NCI-H226 (cell line): ENCODE results near the gene TMEM37.
"Not testable (repeated sequence)": the region's sequence is repeated elsewhere in the genome, so short reads cannot be mapped to it uniquely, and the experiment has no call there.

ENCODE experiments used
- DNase-seq: peaks from one replicate; pipeline ENCODE4 v3.0.0-alpha.2; 2015

TMEM37 gene, protein sequence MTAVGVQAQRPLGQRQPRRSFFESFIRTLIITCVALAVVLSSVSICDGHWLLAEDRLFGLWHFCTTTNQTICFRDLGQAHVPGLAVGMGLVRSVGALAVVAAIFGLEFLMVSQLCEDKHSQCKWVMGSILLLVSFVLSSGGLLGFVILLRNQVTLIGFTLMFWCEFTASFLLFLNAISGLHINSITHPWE

DNA sequence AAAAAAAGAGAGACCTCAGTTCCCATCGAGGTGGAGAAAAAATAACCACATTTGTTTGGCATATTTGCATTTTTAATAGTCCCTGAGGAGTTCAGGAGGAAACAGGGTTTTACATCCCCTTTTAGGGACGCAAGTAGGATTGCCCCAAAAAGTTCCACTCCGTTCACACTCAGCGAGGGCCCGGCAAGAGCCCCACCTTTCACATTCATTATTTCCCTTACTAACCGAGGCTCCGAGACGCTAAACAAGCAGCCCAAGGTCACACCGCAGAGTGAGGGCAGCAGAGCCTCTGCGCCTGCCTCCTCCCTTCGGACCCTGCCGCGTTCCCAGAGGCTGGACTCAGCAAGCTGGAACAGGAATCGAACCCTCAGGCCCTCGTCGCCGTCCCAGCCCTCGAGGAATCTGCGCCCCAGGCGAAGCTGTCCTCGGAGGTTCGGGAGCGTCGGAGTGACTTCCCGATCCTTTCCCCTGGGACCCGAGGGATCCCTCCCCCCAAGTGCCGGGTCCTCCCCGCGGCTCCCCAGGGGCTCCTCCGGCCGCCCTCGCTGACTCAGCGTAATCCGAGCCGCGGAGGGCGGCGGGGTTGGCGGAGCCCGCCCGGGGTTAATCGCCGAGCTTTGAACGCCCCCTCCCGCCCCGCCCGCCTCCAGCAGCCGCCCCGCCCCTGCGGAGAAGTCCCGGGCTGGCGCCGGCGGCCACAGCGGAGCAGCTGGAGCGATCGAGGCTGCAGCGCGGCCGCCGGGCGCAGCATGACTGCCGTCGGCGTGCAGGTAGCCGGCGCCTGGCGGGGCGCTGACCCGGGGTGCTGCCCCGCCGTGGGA is at the start of gene TMEM37:
TSS of gene TMEM37 (plus strand) at position 700 of the 821 bp plus-strand sequence. CDS start at position 750, 50 bp downstream.
- DNase-seq, result peak; percentile 88

DNA sequence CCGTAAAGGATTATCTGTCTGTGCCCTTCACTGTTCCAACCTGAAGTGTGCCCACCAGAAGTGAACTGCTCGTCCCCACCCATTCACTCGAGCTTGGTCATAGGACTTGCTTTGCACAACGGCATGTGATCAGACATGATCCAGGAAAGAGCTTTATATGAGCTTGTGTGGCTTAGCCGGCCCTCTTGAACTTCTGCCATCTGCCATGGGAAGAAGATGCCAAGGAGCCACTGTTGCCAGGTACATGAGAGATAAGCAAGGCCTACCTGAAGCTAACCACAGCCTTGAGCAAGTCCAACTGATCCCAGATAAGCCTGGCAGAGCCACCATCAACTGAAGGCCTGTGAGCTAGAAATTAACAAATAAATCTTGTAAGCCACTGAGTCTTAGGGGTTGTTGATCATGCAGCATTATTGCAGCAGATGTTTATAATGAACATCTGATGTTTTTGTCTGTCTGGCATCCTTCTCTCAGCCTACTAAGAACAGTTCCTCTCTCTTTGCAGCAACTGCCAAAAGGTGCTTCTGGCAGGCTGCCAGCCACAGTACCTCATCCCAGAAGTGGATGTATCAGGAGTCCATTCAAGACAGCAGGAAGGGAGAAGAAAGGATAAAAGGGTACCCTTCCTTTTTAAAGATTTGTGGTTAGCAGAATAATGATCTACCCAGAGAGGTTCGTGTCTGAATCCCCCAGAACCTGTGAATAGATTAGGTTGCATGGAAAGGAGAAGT is 48.1 kb upstream of the TMEM37 start:
- peak; percentile 12 for DNase-seq

DNA sequence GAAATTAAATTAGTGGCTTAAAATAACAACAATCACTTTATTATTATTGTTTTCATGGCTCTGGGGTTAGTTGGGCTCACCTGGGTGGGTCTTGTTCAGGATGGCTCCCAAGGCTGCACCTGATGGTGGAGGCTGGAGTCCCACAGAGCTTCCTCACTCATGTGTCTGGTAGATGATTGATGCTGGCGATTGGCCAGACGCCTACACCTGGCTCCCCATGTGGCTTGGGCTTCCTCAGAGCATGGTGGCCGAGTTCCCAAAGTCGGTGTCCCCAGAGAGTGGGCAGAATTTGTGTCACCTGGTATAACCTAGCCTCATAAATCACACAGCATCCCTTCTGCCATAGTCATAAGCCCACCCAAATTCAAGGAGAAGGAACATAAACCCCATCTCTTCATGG is 46.7 kb upstream of the TMEM37 start:
- no peak for DNase-seq

DNA sequence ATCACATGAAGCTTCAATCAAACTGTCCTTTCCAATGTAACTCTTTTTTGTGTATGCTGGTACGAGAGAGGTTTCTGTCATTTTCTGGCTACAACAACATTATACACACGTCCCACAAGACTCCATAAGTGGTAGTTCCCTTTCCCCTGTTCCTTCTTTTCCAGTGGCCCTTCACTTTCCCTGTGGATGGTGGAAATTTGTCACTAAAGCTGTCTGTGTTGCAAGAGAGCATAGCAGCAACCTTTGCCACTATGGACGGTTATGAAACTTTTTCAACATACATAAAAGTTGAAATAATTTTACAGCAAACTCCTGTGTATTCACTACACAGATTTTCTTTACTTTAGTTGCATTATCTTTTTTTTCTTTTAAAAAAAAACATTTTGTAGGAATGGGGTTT is 46.2 kb upstream of the TMEM37 start:
- no peak for DNase-seq

DNA sequence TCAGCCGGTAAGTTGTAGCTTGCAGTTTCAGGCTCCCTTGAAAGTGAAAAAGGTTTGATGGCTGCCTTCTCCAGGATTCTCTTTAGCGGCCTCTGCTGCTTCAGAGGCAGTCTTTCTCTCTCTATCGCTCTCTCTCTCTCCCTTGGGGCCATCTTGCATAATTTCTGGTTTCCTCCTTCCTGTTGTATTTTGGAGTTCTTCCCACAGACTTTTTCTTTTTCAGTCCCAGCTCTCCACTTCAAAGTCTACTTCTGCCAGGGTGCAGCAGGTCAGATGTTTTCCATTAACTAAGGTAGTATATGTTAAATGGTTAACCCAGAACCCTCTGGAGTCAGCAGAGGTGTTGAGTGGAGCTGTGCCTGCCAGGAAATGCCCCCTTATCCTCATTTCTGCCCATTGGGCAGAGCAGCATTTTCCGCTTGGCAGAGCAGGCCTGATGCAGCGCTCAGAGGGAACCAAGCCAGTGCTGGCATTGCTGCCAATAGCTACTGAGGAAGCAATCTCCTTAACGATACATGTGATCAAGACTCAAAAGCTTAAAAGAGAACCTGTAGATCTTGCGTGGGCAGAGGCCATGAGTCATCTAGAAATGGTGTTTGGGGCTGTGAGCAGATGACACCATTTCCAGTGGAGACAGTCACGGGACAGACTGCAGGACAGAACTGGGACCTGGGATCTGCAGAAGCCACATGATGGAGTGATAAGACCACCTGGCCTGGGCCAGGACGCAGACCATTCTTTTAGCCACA is 44.1 kb upstream of the TMEM37 start:
- peak; percentile 78 for DNase-seq

DNA sequence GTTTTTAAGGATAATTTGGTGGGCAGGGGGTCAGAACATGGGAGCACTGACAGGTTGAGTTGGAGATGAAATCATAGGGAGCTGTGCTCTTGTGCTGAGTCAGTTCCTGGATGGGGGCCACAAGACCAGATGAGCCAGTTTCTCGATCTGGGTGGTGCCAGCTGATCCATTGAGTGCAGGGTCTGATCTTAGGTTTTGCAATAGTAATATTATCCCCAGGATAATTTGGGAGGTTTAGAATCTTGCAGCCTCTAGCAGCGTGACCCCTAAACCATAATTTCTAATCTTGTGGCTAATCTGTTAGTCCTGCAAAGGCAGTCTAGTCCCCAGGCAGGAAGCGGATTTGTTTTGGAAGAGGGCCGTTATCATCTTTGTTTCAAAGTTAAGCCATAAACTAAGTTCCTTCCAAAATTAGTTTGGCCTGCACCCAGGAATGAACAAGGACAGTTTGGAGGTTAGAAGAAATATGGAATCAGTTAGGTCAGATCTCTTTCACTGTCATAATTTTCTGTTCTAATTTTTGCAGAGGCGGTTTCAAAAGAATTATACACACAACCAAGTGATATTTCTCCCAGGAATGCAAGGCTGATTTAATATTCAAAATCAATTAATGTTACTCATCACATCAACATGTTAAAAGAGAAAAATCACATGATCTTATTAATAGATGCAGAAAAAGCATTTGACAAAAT is 41.9 kb upstream of the TMEM37 start:
- DNase-seq, result peak; percentile 57

DNA sequence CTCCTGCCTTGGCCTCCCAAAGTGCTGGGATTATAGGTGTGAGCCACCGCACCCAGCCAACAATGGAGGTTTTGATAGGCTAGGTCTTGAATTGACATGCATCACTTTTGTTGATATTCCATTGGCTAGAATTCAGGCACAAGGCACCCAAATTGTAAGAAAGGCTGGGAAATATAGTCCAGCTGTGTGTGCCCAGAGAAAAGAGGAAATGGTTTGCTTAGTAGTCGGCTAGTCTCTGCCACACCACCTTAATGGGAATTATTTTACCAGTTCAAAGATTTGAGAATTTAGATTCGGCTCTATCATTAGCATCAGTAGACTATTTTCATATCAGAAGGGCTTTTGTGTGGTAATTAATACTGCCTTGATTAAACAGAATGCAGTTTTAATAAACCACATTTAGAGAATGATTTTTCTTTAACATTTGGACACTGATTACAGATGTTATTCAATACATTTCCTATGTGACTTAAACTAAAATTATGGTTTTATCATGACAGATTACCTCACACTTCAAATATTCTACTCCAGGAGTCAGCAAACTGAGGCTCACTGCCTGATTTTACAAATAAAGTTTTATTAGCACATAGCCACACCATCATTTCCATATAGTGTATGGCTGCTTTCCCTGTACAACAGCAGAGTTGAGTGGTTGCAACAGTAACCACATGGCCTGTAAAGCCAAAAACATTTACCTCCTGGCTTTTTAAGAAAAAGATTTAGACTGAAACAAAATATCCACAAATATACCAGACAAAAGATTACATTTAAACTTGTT is 37.5 kb upstream of the TMEM37 start:
- DNase-seq, result no peak

DNA sequence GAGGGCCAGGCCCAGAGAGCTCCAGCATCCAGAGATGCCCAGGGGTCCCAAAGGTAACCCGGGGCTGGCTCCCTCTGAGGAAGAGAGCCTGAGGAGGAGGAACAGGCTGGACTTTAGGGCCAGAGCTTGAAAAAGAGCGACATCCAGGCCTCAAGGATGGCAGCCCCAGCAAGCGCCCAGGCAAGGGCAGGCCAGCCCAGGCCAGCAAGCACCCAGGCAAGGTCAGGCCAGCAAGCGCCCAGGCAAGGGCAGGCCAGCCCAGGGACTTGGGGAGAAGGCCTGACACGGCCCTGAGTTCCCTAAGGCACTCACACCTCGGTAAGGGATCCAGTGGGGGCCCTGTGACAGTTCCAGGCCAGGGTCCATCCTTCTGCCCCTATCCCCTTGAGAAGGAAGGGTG is 34.5 kb upstream of the TMEM37 start:
- no peak for DNase-seq

DNA sequence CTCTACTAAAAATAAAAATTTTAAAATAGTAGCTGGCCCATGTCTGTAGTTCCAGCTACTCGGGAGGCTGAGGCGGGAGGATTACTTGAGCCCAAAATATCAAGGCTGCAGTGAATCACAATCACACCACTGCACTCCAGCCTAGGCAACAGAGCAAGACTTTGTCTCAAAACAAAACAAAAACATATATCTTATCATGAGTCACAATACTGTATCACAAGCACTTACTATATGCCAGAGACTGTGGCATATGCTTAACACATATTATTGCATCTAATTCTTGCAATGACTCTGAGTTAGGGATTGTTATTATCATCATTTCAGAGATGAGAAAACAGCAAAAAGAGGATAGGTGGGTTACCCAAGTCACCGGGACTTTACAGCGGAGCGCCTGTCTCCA is 29.5 kb upstream of the TMEM37 start:
- DNase-seq, result no peak

DNA sequence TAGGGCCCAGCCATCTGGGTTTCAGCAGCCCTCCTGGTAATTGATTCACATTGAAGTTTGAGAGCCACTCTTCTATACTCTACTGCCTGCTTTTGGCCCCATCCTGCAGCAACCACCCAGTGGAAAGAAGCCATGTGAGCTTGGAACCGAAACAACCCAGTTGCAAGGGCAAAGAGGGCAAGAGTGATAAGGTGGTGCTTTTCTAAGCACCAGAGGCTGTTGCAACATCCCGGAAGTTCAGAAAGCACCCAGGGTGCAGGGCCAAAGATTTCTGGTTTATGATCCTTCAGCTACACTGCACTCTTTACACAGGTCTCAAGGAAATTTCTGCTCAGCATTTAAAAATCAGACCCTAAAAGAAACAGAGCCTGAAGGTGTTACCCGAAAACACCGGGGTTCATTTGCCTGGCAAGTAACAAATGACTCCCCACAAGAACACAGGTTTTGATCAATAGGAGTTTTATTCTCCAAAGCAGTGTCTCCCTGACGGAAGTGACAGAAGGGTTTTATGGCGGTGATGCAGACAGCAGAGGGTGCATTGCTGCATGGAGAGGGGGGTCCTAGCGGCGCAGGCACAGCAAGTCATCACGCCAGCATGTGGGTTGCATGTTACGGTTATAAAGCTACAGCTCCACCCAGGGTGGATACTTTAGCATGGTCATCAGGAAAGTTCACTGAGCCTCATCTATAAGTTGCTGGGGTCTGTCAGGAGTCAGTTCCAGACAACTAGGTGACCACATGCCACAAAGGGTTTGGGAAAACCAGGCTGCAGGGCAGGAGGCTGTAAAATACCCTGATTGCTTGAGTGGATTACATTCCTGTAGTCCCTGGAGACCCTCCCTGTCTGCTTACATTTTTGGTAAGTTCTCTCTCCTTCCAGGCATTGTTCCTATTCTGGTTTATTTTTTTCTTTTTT is 28.8 kb upstream of the TMEM37 start:
- DNase-seq, result peak; percentile 48

DNA sequence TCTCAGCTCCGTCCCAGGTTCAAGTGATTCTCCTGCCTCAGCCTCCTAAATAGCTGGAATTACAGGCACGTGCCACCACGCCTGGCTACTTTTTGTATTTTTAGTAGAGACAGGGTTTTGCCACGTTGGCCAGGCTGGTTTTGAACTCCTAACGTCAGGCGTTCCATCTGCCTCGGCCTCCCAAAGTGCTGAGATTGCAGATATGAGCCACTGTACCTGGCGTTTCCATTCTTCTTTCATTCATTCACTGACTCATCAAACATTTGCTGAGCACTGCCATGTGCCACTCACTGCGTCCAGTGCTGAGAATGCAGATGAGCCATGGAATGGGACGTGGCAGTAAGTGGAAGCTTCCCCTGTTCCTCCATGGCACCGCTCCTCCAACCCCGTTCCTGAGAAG is 28.0 kb upstream of the TMEM37 start:
- DNase-seq, result not testable (repeated sequence)

DNA sequence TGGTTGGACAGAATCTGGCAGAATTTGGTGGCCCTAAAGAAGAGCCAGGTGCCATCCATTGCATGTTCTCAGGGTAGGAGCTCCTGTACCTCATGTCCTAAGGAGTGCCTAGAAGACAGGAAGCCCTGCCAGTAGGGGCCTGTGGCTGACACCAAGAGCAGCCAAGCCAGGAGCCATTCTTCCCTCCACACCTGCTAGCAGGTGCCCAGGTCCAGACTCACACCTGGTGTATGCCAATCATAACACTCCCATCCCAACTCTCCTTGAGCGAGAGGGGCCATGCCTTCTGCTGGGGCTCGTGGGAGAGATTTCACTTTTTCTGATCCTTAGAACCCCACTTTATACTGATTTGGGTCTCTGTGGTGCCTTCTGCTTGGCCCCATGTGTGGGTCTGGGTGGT is 26.5 kb upstream of the TMEM37 start:
- DNase-seq, result no peak

DNA sequence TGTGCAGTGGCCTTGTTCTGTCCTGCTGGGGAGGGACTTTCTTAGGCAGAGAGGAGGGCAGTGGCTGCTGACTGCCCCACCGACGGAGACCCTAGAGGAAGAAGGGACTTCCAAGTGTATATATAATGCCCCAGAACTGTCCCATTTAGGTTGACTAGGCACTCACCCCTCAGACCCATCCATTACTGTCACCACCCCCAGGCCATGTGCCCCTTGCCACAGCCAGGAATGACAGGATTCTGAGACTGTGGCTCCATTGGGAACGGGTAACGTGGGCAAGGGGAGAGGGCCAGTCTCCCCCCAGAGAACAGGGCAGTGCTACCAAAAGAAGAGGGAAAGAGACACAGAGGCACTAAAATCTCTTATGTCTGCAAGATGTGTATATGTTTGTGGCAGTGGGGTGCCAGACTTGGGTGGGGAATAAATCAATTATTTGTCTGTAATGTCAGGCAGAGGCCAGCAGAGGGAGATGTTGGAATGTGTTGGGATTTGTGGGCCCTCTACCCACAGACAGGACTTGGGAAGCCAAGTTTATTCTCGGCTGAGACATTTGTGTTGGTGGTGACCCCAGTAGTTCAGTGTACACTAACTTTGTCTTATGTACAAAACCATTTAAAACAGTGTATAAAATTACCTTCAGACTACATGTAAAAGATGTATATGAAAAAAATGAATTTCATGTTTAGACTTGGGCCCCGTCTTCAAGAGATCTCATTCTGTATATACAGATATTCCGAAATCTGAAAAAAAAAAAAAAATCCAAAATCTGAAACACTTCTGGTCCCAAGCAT is 24.0 kb upstream of the TMEM37 start:
- peak; percentile 30 for DNase-seq

DNA sequence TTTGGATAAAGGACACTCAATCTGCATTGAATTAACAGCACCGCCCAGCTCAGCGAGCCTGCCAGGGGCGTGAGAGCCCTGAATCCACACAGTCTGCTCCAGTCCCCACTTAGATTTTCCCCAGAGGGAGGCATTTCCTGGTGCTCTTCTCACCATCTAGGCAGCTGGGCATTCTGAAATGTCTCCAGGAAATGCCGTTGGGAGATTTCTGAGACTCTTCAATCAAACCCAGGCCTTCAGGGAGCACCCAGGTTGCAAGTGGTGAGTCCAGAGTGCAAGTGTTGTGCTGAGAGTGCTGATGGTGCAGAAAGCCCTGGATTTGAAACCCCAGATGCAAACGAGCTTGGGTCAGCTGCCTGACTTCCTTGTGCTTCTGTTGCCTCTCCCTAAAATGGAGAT is 23.4 kb upstream of the TMEM37 start:
- DNase-seq, result peak; percentile 54

DNA sequence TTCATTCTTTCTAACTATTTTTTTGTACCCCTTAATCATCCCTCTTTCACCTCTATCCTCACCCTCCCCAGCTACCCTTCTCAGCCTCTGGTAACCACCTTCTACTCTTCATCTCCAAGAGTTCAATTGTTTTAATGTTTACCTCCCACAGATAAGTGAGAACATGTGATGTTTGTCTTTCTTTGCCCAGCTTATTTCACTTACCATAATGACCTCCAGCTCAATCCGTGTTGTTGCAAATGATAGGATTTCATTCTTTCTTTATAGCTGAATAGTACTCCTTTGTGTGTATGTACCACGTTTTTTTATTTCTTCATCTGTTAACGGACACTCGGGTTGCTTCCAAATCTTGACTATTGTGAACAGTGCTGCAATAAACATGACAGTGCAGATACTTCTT is 22.1 kb upstream of the TMEM37 start:
- no peak for DNase-seq

DNA sequence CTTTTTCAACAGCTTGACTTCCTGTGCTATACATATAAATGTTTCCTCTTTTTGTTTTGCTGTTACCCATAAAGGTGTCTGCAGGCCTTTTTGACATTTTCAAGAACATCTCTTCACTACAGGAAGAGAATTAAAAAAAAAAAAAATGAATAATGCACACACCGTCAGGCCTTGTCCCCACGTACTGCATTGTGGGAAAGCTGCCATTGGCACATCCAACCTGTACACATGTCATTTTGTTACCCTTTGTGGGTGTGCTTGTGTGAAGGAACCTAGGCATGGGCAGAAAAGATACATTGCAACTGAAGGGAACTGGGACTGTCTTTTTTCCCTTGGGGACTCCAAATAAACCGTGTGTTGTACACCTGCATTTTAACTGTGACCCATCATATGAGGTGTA is 16.8 kb upstream of the TMEM37 start:
- DNase-seq, result no peak

DNA sequence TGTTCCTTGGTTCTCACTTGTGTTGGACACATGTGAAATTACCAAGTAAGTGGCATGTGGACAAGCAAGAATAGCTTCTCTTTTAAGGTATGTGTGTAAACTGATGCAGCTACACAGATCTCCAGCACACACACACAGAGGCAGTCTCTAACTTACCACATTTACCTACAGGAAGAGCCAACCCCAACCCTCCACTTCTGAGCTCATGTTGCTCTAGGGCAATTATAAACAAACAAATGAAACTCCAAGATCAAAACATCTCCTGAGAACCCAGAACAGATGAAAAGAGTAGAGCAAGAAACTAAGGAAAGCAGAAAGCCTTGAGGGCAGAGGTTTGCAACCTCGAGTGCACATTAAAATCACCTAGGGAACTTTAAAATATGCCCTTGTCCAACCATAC is 16.0 kb upstream of the TMEM37 start:
- DNase-seq, result no peak

DNA sequence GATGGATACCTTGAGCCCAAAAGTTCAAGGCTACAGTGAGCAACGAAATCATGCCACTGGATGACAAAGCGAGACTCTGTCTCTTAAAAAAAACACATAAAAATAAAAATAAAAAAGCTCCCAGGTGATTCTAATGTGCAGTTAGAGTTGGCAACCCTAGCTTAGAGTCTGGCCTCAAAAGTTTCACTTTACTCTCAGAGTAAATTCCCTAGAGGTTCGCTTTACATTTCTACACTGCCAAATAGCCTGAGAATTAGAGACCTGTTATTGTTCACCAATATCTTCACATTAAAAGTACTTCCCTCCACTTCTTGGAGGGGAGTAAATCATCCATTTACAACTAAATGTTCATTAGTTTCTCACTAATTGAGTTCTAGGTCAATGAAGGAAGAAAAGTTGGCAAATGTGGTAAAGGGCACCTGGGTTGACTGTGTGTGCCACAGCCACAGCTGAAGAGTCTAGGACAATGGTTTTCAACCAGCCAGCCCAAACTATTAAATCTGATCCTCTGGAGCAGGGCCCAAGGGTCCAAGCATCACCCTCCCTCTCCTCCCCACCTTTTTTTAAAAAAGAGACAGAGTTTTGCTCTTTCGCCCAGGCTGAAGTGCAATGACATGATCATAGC is 15.2 kb upstream of the TMEM37 start:
- no peak for DNase-seq

DNA sequence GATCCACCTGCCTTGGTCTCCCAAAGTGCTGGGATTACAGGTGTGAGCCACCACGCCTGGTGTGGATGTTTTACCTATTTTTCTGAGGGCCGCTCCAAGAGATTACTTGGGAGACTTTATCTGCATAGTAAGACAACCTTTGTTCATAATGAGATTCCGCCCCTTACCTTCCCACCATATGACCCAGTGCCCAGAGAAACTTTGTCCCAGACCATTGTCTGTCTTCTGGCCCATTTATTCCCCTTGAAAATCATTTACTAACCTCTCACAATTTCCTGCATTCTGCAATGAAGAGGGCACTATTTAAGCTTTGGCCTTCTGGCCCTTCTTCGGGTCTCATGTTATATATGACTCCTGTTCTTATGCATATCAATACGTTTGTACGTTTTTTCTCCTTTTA is 13.7 kb upstream of the TMEM37 start:
- no peak for DNase-seq
